ENCODE results near the gene SIPA1L3.
A peak's percentile ranks its signal among the peaks of the same experiment; 100 is the strongest.

The SIPA1L3 gene

DNA sequence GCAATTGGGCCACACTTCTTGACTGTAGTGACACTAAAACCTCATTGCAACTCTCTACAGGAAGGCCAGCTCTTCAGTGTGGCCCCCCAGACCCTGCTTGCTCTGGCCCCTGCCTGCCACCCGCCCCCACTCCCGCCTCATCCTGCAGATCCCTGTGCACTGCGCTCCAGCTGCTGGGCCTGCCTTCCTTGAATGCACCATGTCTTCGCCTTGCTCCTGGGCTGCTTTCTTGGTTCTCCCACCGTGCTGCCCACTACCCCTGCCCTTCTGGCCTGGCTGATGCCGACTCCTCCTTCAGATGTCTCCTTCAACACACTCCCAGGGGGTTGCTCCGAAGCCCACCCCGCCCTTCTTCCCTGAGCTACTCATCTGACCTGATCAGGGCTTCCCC lies 98.2 kb downstream of the SIPA1L3 start:
- Histone ChIP-seq H3K79me1 (ENCODE audit: low read length) (no peaks in the 10 kb centered on the region), H2BK15ac (replicated peaks; ENCODE audit: low read depth) (no peak overlapping the region), H3K23ac (ENCODE audit: low read length) (no peak overlapping the region), H3K4me2 (ENCODE audit: low read length) (no peak overlapping the region), H3K56ac (ENCODE audit: low read length) (peak overlapping the region; percentile 81), H3K36me3 (ENCODE audit: control insufficient read depth, insufficient read depth, low read length) (no peaks in the 10 kb centered on the region), H4K8ac (ENCODE audit: low read depth, low read length) (no peak overlapping the region), H3K27me3 (ENCODE audit: insufficient read depth, low read length, poor library complexity) (no peaks in the 10 kb centered on the region), H3K18ac (ENCODE audit: low read length) (no peak overlapping the region), H4K5ac (ENCODE audit: low read length) (no peak overlapping the region), H3K79me2 (ENCODE audit: control insufficient read depth, insufficient read depth, low read length) (no peaks in the 10 kb centered on the region), H2BK120ac (ENCODE audit: low read depth, low read length) (no peak overlapping the region), H2AK5ac (ENCODE audit: low read length) (peak overlapping the region; percentile 37), H3K4ac (ENCODE audit: low read depth, low read length) (no peak overlapping the region), H3K27ac (ENCODE audit: low read depth, low read length) (no peak overlapping the region), H3K4me1 (ENCODE audit: control insufficient read depth, low read depth, low read length) (peaks cover 11% of the 10 kb centered on the region), H3K4me3 (ENCODE audit: low read length) (no peak overlapping the region), H3K9ac (ENCODE audit: low read length) (peak overlapping the region; percentile 66), H2BK5ac (ENCODE audit: low read length) (no peak overlapping the region)
- DNase-seq, result no peak
- WGBS (ENCODE audit: extremely low coverage, insufficient coverage, low lambda C conversion rate), result no CpG with 5 or more reads among the region's 8 CpGs

DNA sequence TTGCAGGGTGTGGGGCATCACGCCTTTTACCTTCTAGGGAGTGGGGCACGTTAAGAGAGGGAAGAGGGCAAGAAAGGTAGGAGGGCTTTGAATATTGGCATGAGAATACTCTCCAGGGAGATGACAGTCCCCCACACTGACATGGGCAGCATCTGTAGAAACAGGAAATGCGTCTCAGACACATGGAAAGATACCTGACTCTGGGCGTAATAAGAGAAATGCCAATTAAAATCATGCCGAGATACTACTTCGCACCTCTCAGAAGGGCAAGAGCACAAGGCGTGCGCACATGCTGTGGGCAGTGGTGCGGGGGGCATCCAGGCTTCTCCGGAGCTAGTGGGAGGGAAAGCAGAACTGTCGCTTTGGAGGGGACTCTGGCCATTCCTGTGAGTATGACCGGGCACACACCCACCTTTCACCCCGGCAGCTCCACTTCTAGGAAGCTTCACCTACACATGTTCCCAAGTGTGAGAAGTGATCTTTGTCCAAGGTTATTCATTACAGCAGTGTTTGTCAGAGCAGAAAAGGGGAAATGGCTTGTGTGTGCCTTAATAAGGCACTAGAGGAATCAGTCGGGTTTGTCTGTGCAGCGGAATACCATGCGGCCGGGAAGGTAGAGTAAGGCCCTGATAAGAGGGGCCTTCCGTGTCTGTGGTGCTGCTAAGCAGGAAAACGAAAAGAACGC lies 99.5 kb downstream of the SIPA1L3 start:
- Histone ChIP-seq H3K27ac (ENCODE audit: low read depth, low read length) (no peak overlapping the region), H3K4ac (ENCODE audit: low read depth, low read length) (no peak overlapping the region), H3K36me3 (ENCODE audit: control insufficient read depth, insufficient read depth, low read length) (no peaks in the 10 kb centered on the region), H4K5ac (ENCODE audit: low read length) (no peak overlapping the region), H3K18ac (ENCODE audit: low read length) (no peak overlapping the region), H3K9ac (ENCODE audit: low read length) (no peak overlapping the region), H3K4me2 (ENCODE audit: low read length) (no peak overlapping the region), H3K27me3 (ENCODE audit: insufficient read depth, low read length, poor library complexity) (no peaks in the 10 kb centered on the region), H3K79me1 (ENCODE audit: low read length) (no peaks in the 10 kb centered on the region), H4K8ac (ENCODE audit: low read depth, low read length) (no peak overlapping the region), H2BK5ac (ENCODE audit: low read length) (no peak overlapping the region), H3K23ac (ENCODE audit: low read length) (no peak overlapping the region), H3K4me1 (ENCODE audit: control insufficient read depth, low read depth, low read length) (peaks cover 11% of the 10 kb centered on the region), H2BK120ac (ENCODE audit: low read depth, low read length) (no peak overlapping the region), H2BK15ac (replicated peaks; ENCODE audit: low read depth) (no peak overlapping the region), H3K56ac (ENCODE audit: low read length) (peak overlapping the region; percentile 30), H3K4me3 (ENCODE audit: low read length) (no peak overlapping the region), H2AK5ac (ENCODE audit: low read length) (no peak overlapping the region), H3K79me2 (ENCODE audit: control insufficient read depth, insufficient read depth, low read length) (no peaks in the 10 kb centered on the region)
- DNase-seq, result no peak
- WGBS (ENCODE audit: extremely low coverage, insufficient coverage, low lambda C conversion rate), result no CpG with 5 or more reads among the region's 20 CpGs

- no peak overlapping the region for H2AK5ac ChIP-seq (ENCODE audit: low read length)
- no peak overlapping the region for H3K27ac ChIP-seq (ENCODE audit: low read depth, low read length)
- no peaks in the 10 kb centered on the region for H3K79me1 ChIP-seq (ENCODE audit: low read length)
- no peak overlapping the region for H2BK120ac ChIP-seq (ENCODE audit: low read depth, low read length)
- no peak overlapping the region for H2BK15ac ChIP-seq (replicated peaks; ENCODE audit: low read depth)
- H3K79me2 ChIP-seq (ENCODE audit: control insufficient read depth, insufficient read depth, low read length), result no peaks in the 10 kb centered on the region
- H3K18ac ChIP-seq (ENCODE audit: low read length), result no peak overlapping the region
- no peak overlapping the region for H2BK5ac ChIP-seq (ENCODE audit: low read length)
- H3K4ac ChIP-seq (ENCODE audit: low read depth, low read length), result no peak overlapping the region
- no peak overlapping the region for H4K5ac ChIP-seq (ENCODE audit: low read length)
- H3K4me2 ChIP-seq (ENCODE audit: low read length), result no peak overlapping the region
- H4K8ac ChIP-seq (ENCODE audit: low read depth, low read length), result no peak overlapping the region
- no peak overlapping the region for H3K56ac ChIP-seq (ENCODE audit: low read length)
- H3K9ac ChIP-seq (ENCODE audit: low read length), result no peak overlapping the region
- H3K36me3 ChIP-seq (ENCODE audit: control insufficient read depth, insufficient read depth, low read length), result no peaks in the 10 kb centered on the region
- H3K23ac ChIP-seq (ENCODE audit: low read length), result no peak overlapping the region
- peaks cover 1% of the 10 kb centered on the region for H3K4me1 ChIP-seq (ENCODE audit: control insufficient read depth, low read depth, low read length)
- DNase-seq, result no peak
- no peak overlapping the region for H3K4me3 ChIP-seq (ENCODE audit: low read length)
- H3K27me3 ChIP-seq (ENCODE audit: insufficient read depth, low read length, poor library complexity), result no peaks in the 10 kb centered on the region
- no CpG with 5 or more reads among the region's 9 CpGs for WGBS (ENCODE audit: extremely low coverage, insufficient coverage, low lambda C conversion rate)
Observed at GRCh38 chr19:38009650-38010242, 102.7 kb downstream of the SIPA1L3 start.

DNA sequence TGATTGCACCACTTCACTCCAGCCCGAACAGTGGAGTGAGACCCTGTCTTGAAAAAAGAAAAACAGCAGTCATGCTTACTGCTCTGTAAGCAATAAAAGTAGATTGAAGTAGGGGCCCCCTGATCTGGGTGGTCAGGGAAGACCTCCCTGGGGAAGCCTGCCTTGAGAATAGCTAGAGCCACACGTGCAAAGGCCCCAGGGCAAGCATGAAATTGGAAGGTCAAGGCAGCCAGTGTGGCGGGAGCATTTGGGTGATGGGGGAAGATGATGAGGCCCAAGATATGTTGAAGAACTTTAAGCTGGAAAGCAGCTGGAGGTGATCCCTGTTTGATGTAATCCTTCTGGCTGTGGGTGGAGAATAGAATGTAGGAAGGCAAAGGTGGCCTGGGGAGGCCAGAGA lies 104.4 kb downstream of the SIPA1L3 start:
- Histone ChIP-seq H3K4ac (ENCODE audit: low read depth, low read length) (no peak overlapping the region), H2BK15ac (replicated peaks; ENCODE audit: low read depth) (no peak overlapping the region), H2BK5ac (ENCODE audit: low read length) (no peak overlapping the region), H2AK5ac (ENCODE audit: low read length) (no peak overlapping the region), H3K27ac (ENCODE audit: low read depth, low read length) (no peak overlapping the region), H3K56ac (ENCODE audit: low read length) (no peak overlapping the region), H3K4me2 (ENCODE audit: low read length) (no peak overlapping the region), H3K9ac (ENCODE audit: low read length) (no peak overlapping the region), H3K27me3 (ENCODE audit: insufficient read depth, low read length, poor library complexity) (no peaks in the 10 kb centered on the region), H2BK120ac (ENCODE audit: low read depth, low read length) (no peak overlapping the region), H3K4me1 (ENCODE audit: control insufficient read depth, low read depth, low read length) (no peaks in the 10 kb centered on the region), H3K18ac (ENCODE audit: low read length) (no peak overlapping the region), H3K79me1 (ENCODE audit: low read length) (no peaks in the 10 kb centered on the region), H3K36me3 (ENCODE audit: control insufficient read depth, insufficient read depth, low read length) (no peaks in the 10 kb centered on the region), H3K79me2 (ENCODE audit: control insufficient read depth, insufficient read depth, low read length) (no peaks in the 10 kb centered on the region), H3K4me3 (ENCODE audit: low read length) (no peak overlapping the region), H4K5ac (ENCODE audit: low read length) (no peak overlapping the region), H4K8ac (ENCODE audit: low read depth, low read length) (no peak overlapping the region), H3K23ac (ENCODE audit: low read length) (no peak overlapping the region)
- no peak for DNase-seq
- WGBS (ENCODE audit: extremely low coverage, insufficient coverage, low lambda C conversion rate), result no CpG with 5 or more reads among the region's 3 CpGs

DNA sequence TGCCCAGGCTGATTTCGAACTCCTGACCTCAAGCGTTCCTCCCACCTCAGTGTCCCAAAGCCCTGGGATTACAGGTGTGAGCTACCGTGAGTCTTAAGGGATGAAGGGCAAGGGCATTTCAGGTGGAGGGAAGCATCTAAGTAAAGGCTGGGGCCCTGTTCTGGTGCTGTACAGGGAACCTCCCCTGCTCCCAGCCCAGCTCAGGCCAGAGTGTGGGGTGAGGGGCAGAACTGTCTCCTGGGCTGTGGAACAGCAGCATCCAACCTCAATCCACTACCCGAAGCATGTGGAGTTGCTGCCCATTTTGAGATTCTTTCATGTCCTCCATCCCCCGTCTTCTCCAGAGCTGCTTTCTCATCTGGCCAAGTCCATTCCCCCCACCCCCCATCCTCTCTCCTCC lies 105.3 kb downstream of the SIPA1L3 start:
- Histone ChIP-seq H4K8ac (ENCODE audit: low read depth, low read length) (no peak overlapping the region), H3K36me3 (ENCODE audit: control insufficient read depth, insufficient read depth, low read length) (no peaks in the 10 kb centered on the region), H3K27ac (ENCODE audit: low read depth, low read length) (no peak overlapping the region), H3K9ac (ENCODE audit: low read length) (no peak overlapping the region), H3K27me3 (ENCODE audit: insufficient read depth, low read length, poor library complexity) (no peaks in the 10 kb centered on the region), H3K79me1 (ENCODE audit: low read length) (no peaks in the 10 kb centered on the region), H3K18ac (ENCODE audit: low read length) (no peak overlapping the region), H3K79me2 (ENCODE audit: control insufficient read depth, insufficient read depth, low read length) (no peaks in the 10 kb centered on the region), H2BK15ac (replicated peaks; ENCODE audit: low read depth) (no peak overlapping the region), H4K5ac (ENCODE audit: low read length) (no peak overlapping the region), H3K4me2 (ENCODE audit: low read length) (no peak overlapping the region), H3K23ac (ENCODE audit: low read length) (no peak overlapping the region), H3K4me1 (ENCODE audit: control insufficient read depth, low read depth, low read length) (no peaks in the 10 kb centered on the region), H2BK120ac (ENCODE audit: low read depth, low read length) (no peak overlapping the region), H2BK5ac (ENCODE audit: low read length) (no peak overlapping the region), H2AK5ac (ENCODE audit: low read length) (no peak overlapping the region), H3K4me3 (ENCODE audit: low read length) (no peak overlapping the region), H3K56ac (ENCODE audit: low read length) (no peak overlapping the region), H3K4ac (ENCODE audit: low read depth, low read length) (no peak overlapping the region)
- no CpG with 5 or more reads among the region's 5 CpGs for WGBS (ENCODE audit: extremely low coverage, insufficient coverage, low lambda C conversion rate)
- DNase-seq, result no peak

DNA sequence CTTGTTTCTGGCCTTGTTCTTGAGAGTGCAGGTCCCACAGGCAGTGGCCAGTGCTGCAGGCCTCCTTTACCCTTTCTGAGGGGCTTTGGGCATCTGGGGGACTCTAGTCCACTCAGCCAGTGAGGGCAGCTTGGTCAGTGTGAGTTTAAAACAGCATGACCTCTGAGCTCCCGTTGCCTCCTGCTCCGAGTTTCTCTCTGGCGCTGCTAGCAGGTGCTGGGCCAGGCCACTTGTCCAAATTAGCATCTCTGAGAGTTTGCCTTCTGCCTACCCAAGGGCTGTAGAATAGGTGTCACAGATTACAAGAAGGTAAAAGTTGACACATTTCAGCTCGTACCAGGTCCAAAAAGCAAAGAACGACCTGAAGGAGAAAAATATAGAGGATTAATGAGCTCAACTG lies 105.9 kb downstream of the SIPA1L3 start:
- no peak overlapping the region for H2BK5ac ChIP-seq (ENCODE audit: low read length)
- no peak overlapping the region for H3K56ac ChIP-seq (ENCODE audit: low read length)
- no peaks in the 10 kb centered on the region for H3K79me1 ChIP-seq (ENCODE audit: low read length)
- no peak for DNase-seq
- no peak overlapping the region for H4K5ac ChIP-seq (ENCODE audit: low read length)
- no peaks in the 10 kb centered on the region for H3K4me1 ChIP-seq (ENCODE audit: control insufficient read depth, low read depth, low read length)
- no peaks in the 10 kb centered on the region for H3K79me2 ChIP-seq (ENCODE audit: control insufficient read depth, insufficient read depth, low read length)
- H3K23ac ChIP-seq (ENCODE audit: low read length), result no peak overlapping the region
- no peak overlapping the region for H3K18ac ChIP-seq (ENCODE audit: low read length)
- WGBS (ENCODE audit: extremely low coverage, insufficient coverage, low lambda C conversion rate), result no CpG with 5 or more reads among the region's 5 CpGs
- no peaks in the 10 kb centered on the region for H3K27me3 ChIP-seq (ENCODE audit: insufficient read depth, low read length, poor library complexity)
- H3K4me3 ChIP-seq (ENCODE audit: low read length), result no peak overlapping the region
- H4K8ac ChIP-seq (ENCODE audit: low read depth, low read length), result no peak overlapping the region
- H3K4me2 ChIP-seq (ENCODE audit: low read length), result no peak overlapping the region
- no peak overlapping the region for H3K9ac ChIP-seq (ENCODE audit: low read length)
- H2AK5ac ChIP-seq (ENCODE audit: low read length), result no peak overlapping the region
- no peak overlapping the region for H2BK15ac ChIP-seq (replicated peaks; ENCODE audit: low read depth)
- H3K27ac ChIP-seq (ENCODE audit: low read depth, low read length), result no peak overlapping the region
- no peaks in the 10 kb centered on the region for H3K36me3 ChIP-seq (ENCODE audit: control insufficient read depth, insufficient read depth, low read length)
- H2BK120ac ChIP-seq (ENCODE audit: low read depth, low read length), result no peak overlapping the region
- H3K4ac ChIP-seq (ENCODE audit: low read depth, low read length), result no peak overlapping the region

Data from mesendoderm (in vitro differentiated cells).